OCI-LY1 (cell line): Measurements from ENCODE around the gene C20orf204.

Experiments used
- H2AFZ ChIP-seq: fragments of 200-600 bp; sonication (generic), shearing (Covaris generic); 2 replicates; pipeline ENCODE4 v1.6.0; 2014; ENCODE audit warnings: antibody characterized with exemption, mild to moderate bottlenecking, low read length
- H3F3A ChIP-seq: fragments of 200-600 bp; sonication (generic), shearing (Covaris generic); 2 replicates; pipeline ENCODE4 v1.6.0; 2014; ENCODE audit warnings: mild to moderate bottlenecking, antibody characterized with exemption, low read length, moderate library complexity; ENCODE audit not compliant: insufficient read depth
- H3K27ac ChIP-seq: fragments of 200-600 bp; sonication (generic); 2 replicates; pipeline ENCODE4 v1.5.1; 2014; ENCODE audit warnings: low read length, mixed run types, mild to moderate bottlenecking, low read depth; ENCODE audit not compliant: poor library complexity, severe bottlenecking
- H3K27me3 ChIP-seq: fragments of 200-600 bp; sonication (generic); 2 replicates; pipeline ENCODE4 v1.6.0; 2014; ENCODE audit warnings: antibody characterized with exemption, mild to moderate bottlenecking, low read length, moderate library complexity; ENCODE audit not compliant: insufficient read depth
- H3K36me3 ChIP-seq: fragments of 200-600 bp; sonication (generic); 2 replicates; pipeline ENCODE4 v1.6.1; 2014; ENCODE audit warnings: mild to moderate bottlenecking, antibody characterized with exemption, low read length, moderate library complexity, mixed read lengths; ENCODE audit not compliant: insufficient read depth
- H3K4me1 ChIP-seq: fragments of 200-600 bp; sonication (generic); 2 replicates; pipeline ENCODE4 v1.5.1; 2014; ENCODE audit warnings: mild to moderate bottlenecking, low read length, moderate library complexity; ENCODE audit not compliant: insufficient read depth, severe bottlenecking
- H3K4me2 ChIP-seq: fragments of 200-600 bp; sonication (generic), shearing (Covaris generic); 2 replicates; pipeline ENCODE4 v1.6.1; 2014; ENCODE audit warnings: low read length
- H3K4me3 ChIP-seq: fragments of 200-600 bp; sonication (generic); 2 replicates; pipeline ENCODE4 v1.5.1; 2014; ENCODE audit warnings: low read length, low read depth, mild to moderate bottlenecking, mixed read lengths; ENCODE audit not compliant: poor library complexity, severe bottlenecking
- H3K79me2 ChIP-seq: fragments of 200-600 bp; shearing (Covaris generic); 2 replicates; pipeline ENCODE4 v1.6.1; 2016; ENCODE audit warnings: mixed run types, low read length, mixed read lengths; ENCODE audit not compliant: insufficient read depth
- H3K9ac ChIP-seq: fragments of 200-600 bp; sonication (generic), shearing (Covaris generic); 2 replicates; pipeline ENCODE4 v1.6.1; 2014; ENCODE audit warnings: mild to moderate bottlenecking, low read length, mixed read lengths
- H3K9me2 ChIP-seq: fragments of 200-600 bp; sonication (generic), shearing (Covaris generic); 2 replicates; pipeline ENCODE4 v1.6.1; 2014; ENCODE audit warnings: low read depth, mild to moderate bottlenecking, low read length, mixed read lengths
- H3K9me3 ChIP-seq: fragments of 200-600 bp; shearing (Covaris generic); 2 replicates; pipeline ENCODE4 v1.6.1; 2014; ENCODE audit warnings: low read length, mixed read lengths
- H4K20me1 ChIP-seq: fragments of 200-600 bp; sonication (generic), shearing (Covaris generic); 2 replicates; pipeline ENCODE4 v1.6.0; 2016; ENCODE audit warnings: mild to moderate bottlenecking, low read length; ENCODE audit not compliant: insufficient read depth
- CTCF ChIP-seq: fragments of 200-600 bp; sonication (generic), shearing (Covaris generic); IDR thresholded peaks from 2 replicates; pipeline ENCODE4 v1.5.1; 2017; ENCODE audit warnings: mild to moderate bottlenecking, antibody characterized with exemption, low read length, moderate library complexity, mixed read lengths
- EZH2 ChIP-seq: fragments of 200-600 bp; sonication (generic), shearing (Covaris generic); IDR thresholded peaks from 2 replicates; pipeline ENCODE4 v1.8.0; 2017; ENCODE audit warnings: borderline replicate concordance, mixed run types, mild to moderate bottlenecking, antibody characterized with exemption, low read length, moderate library complexity, mixed read lengths

Gene C20orf204

GRCh38 chr20:64070244-64070993, 34.4 kb downstream of the C20orf204 start:
- Histone ChIP-seq H3K4me2 (no peak overlapping the region), H3K4me3 (no peak overlapping the region), H3K9me3 (no peaks in the 10 kb centered on the region), H3F3A (no peaks in the 10 kb centered on the region), H3K79me2 (no peaks in the 10 kb centered on the region), H3K27me3 (peaks cover 9% of the 10 kb centered on the region; the same call in 1 of the 2 replicates), H3K9me2 (no peaks in the 10 kb centered on the region), H2AFZ (no peak overlapping the region), H4K20me1 (no peaks in the 10 kb centered on the region), H3K9ac (no peak overlapping the region), H3K4me1 (peaks cover 9% of the 10 kb centered on the region), H3K36me3 (no peaks in the 10 kb centered on the region; the same call in 1 of the 2 replicates), H3K27ac (no peak overlapping the region)
- TF ChIP-seq CTCF = no peak
- TF ChIP-seq EZH2 = no peak

DNA sequence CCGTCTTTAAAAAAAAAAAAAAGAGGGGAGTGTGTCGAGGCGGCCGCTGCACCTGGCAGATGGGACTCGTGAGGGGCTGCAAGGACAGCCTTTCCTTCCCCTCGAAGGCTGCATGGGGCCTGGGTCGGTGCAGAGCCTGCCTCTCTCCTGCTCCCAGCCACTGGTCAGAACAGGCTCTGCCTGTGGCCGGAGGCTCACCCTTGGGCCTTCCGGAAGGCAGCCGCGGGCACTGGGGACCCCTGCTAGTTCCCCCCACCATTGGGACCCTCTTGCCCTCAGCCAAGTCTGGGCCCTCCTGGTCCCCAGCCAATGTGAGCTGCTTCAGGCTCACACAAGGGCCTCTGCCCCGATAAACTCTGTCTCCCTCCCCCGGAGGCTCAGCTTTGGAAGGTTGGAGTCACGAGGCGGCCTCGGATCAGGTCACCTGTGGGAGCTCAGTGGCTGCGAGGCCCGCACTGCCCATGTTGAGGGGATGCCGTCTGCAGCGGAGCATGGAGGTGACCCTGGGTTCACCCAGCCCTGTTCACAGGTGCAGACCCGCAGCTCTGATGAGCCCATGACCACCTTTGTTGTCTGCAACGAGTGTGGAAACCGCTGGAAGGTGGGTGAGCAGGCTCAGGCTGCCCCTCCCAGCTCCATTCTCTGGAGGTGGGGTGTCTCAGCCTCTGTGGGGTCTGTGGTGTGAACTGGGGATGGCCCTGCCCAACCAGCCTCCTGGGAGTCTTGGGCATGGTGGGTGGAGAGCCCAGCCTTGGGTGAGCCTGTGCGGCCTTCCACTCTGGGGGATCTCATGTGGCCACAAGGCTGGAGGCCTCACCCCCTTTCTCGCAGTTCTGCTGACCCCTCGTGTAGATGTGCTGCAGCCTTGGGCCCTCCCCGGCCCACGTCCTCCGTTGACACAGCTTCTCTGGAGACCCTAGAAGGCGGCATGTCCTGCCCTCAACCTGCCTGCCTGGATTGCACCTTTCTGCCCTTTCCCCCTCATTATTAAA, 35.7 kb downstream of the C20orf204 start:
- Histone ChIP-seq H3K36me3 (no peaks in the 10 kb centered on the region; the same call in 1 of the 2 replicates), H2AFZ (no peak overlapping the region), H3F3A (no peaks in the 10 kb centered on the region), H3K27ac (no peak overlapping the region), H3K4me2 (no peak overlapping the region), H3K9me3 (no peaks in the 10 kb centered on the region), H3K27me3 (peaks cover 9% of the 10 kb centered on the region; the same call in 1 of the 2 replicates), H3K9ac (no peak overlapping the region), H3K4me3 (no peak overlapping the region), H3K79me2 (no peaks in the 10 kb centered on the region), H3K4me1 (no peaks in the 10 kb centered on the region), H4K20me1 (no peaks in the 10 kb centered on the region), H3K9me2 (no peaks in the 10 kb centered on the region)
- TF ChIP-seq CTCF = no peak
- no peak for TF ChIP-seq EZH2

DNA sequence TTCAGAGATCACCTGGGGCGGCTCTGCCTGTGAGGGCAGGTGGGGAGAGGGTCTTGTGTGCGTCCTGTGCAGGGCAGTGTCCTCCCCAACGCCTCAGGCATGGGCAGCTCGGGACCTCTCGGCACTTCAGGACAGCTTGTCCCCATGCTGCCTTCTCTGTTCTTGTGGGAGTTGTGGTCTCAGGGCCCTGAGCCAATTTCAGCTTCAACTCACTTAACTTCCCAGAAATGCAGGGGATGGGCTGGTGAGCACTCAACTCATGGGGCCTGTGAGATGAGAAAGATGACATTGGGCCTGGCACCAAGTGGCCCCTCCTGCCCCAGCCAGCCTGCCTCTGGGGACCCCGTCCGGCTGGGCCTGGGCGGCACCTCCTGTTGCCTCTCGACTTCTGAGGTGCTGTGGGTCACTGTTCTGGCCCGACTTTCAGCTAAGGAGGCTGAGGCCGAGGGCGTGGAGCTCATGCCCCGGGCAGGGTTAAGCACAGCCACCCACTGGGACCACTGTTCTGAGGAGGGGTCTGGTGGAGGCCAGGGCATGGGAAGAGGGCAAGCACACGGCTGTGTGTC, 36.6 kb downstream of the C20orf204 start:
- Histone ChIP-seq H3K36me3 (no peaks in the 10 kb centered on the region; the same call in 1 of the 2 replicates), H4K20me1 (no peaks in the 10 kb centered on the region), H3K4me3 (no peak overlapping the region), H3K4me1 (peaks cover 7% of the 10 kb centered on the region), H3K27ac (no peak overlapping the region), H3K79me2 (no peaks in the 10 kb centered on the region), H3K9me3 (no peaks in the 10 kb centered on the region), H3K4me2 (no peak overlapping the region), H3F3A (no peaks in the 10 kb centered on the region), H3K9ac (no peak overlapping the region), H3K27me3 (peaks cover 9% of the 10 kb centered on the region; the same call in 1 of the 2 replicates), H2AFZ (no peak overlapping the region), H3K9me2 (no peaks in the 10 kb centered on the region)
- TF ChIP-seq CTCF (no peak), EZH2 (no peak)
